Heart left ventricle (tissue), 13 donors: ENCODE measurements around the gene MSI2.

ENCODE experiments used
- CTCF ChIP-seq, 12 donors: fragments of 200-600 bp; sonication (generic) in 4 of 12; IDR thresholded peaks; one replicate each; pipeline versions ENCODE4 v1.5.0 to v1.8.0; 2018 to 2022; ENCODE audit warnings: antibody characterized with exemption in 12 of 12, mild to moderate bottlenecking in 5 of 12
- POLR2A ChIP-seq, 2 donors: fragments of 450-650 bp; IDR thresholded peaks; one replicate each; pipeline ENCODE4 v1.6.1; 2017; ENCODE audit warnings: antibody characterized with exemption in 2 of 2, mild to moderate bottlenecking in 2 of 2, moderate library complexity in 2 of 2
- donor health status: ischemic (EF 13 %, LVEDD 7.1; RV severe dilation, severe dysfunction).
- donor health status: DM: no; HTN: yes; CAD: no.
- donor health status: DM: no; HTN: no; CAD: no.
- donor health status: ischemic (EF 25% LVEDD 6.9; RV normal size, moderate dysfunction).
- donor health status: ischemic (EF 25% LVEDD 5.7; RV mildly dilated, moderate dysfunction).
- donor health status: ischemic (EF 35%, LVEDD 5.7; RV mildly dilated, moderate dysfunction).
- donor health status: nonischemic (EF 11% LVEDD 7.7; RV severe dilation, severe dysfunction).
- donor health status: DM: yes; HTN: yes; CAD: no.
- donor health status: PGD.
- donor health status: ischemic (EF 29% LVEDD 5.4; RV normal size, mild dysfunction).
- donor health status: nonischemic (EF 23%, LVEDD 6.1; RV moderate dilation, normal function).

GRCh38 chr17:57235124-57235523, 21.2 kb upstream of the MSI2 start:
- TF ChIP-seq CTCF (IDR thresholded peaks at IDR 0.05) (no peak), POLR2A (IDR thresholded peaks at IDR 0.05) (no peak)
